Measurements from ENCODE around the gene NFIA.

- TF ChIP-seq POLR2A (IDR thresholded peaks at IDR 0.05): no peak
- TF ChIP-seq, protein P1, sequence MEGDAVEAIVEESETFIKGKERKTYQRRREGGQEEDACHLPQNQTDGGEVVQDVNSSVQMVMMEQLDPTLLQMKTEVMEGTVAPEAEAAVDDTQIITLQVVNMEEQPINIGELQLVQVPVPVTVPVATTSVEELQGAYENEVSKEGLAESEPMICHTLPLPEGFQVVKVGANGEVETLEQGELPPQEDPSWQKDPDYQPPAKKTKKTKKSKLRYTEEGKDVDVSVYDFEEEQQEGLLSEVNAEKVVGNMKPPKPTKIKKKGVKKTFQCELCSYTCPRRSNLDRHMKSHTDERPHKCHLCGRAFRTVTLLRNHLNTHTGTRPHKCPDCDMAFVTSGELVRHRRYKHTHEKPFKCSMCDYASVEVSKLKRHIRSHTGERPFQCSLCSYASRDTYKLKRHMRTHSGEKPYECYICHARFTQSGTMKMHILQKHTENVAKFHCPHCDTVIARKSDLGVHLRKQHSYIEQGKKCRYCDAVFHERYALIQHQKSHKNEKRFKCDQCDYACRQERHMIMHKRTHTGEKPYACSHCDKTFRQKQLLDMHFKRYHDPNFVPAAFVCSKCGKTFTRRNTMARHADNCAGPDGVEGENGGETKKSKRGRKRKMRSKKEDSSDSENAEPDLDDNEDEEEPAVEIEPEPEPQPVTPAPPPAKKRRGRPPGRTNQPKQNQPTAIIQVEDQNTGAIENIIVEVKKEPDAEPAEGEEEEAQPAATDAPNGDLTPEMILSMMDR (IDR thresholded peaks at IDR 0.05): no peak
Observed at GRCh38 chr1:61320575-61320974, 238.2 kb downstream of the NFIA start.

Data from prostate gland (tissue), 2 donors.